ENCODE measurements around the gene TTYH3. TPM values are rescaled to one million over a fixed set of nuclear protein-coding genes. Genes with fewer than 3 reads are reported as not detected.

The TTYH3 gene
- total RNA-seq, 1 experiment from 2014 or later = 187 TPM

- Mint-ChIP-seq H3K27ac (ENCODE audit: unreplicated experiment) (no peak overlapping the region), H3K4me1 (ENCODE audit: low read depth, unreplicated experiment) (no peaks in the 10 kb centered on the region), H3K9me3 (ENCODE audit: low read depth, unreplicated experiment) (no peaks in the 10 kb centered on the region), H3K36me3 (ENCODE audit: insufficient read depth, unreplicated experiment) (peaks cover 30% of the 10 kb centered on the region), H3K4me3 (ENCODE audit: low read depth, unreplicated experiment) (no peak overlapping the region), H3K27me3 (ENCODE audit: unreplicated experiment) (no peaks in the 10 kb centered on the region)
- no peak for TF ChIP-seq CTCF (IDR thresholded peaks at IDR 0.05; ENCODE audit: unreplicated experiment)
- DNase-seq = no peak
- BruUV-seq (replicated peaks) = no TSS peak
- intact Hi-C loops (cut with micrococcal nuclease; ENCODE audit: unreplicated experiment) = no loop called here
- CTCF ChIA-PET = interaction anchor here (0.6 kb wide), 1 partner anchor 11 kb away, joined by 5 read pairs; no protein-coding TSS in a partner anchor
Measured at GRCh38 chr7:2640482-2640830, 8.7 kb downstream of the TTYH3 start.

- Mint-ChIP-seq H3K27ac (ENCODE audit: unreplicated experiment) (no peak overlapping the region), H3K4me1 (ENCODE audit: low read depth, unreplicated experiment) (no peaks in the 10 kb centered on the region), H3K36me3 (ENCODE audit: insufficient read depth, unreplicated experiment) (peaks cover 30% of the 10 kb centered on the region), H3K4me3 (ENCODE audit: low read depth, unreplicated experiment) (no peak overlapping the region), H3K27me3 (ENCODE audit: unreplicated experiment) (no peaks in the 10 kb centered on the region), H3K9me3 (ENCODE audit: low read depth, unreplicated experiment) (no peaks in the 10 kb centered on the region)
- BruUV-seq (replicated peaks) = no TSS peak
- CTCF ChIA-PET = interaction anchor here (0.6 kb wide), 1 partner anchor 10 kb away, joined by 5 read pairs; no protein-coding TSS in a partner anchor
- no peak for TF ChIP-seq CTCF (IDR thresholded peaks at IDR 0.05; ENCODE audit: unreplicated experiment)
- DNase-seq = no peak
- intact Hi-C loops (cut with micrococcal nuclease; ENCODE audit: unreplicated experiment) = no loop called here
Measured at GRCh38 chr7:2640846-2641316, 9.1 kb downstream of the TTYH3 start.

- no peak for TF ChIP-seq CTCF (IDR thresholded peaks at IDR 0.05; ENCODE audit: unreplicated experiment)
- peaks cover 30% of the 10 kb centered on the region for H3K36me3 Mint-ChIP-seq (ENCODE audit: insufficient read depth, unreplicated experiment)
- CTCF ChIA-PET = interaction anchor here (0.7 kb wide), 1 partner anchor 27 kb away, joined by 5 read pairs; no protein-coding TSS in a partner anchor
- no peaks in the 10 kb centered on the region for H3K4me1 Mint-ChIP-seq (ENCODE audit: low read depth, unreplicated experiment)
- no peaks in the 10 kb centered on the region for H3K27me3 Mint-ChIP-seq (ENCODE audit: unreplicated experiment)
- DNase-seq = no peak
- H3K27ac Mint-ChIP-seq (ENCODE audit: unreplicated experiment) = no peak overlapping the region
- no TSS peak for BruUV-seq (replicated peaks)
- H3K9me3 Mint-ChIP-seq (ENCODE audit: low read depth, unreplicated experiment) = no peaks in the 10 kb centered on the region
- intact Hi-C loops (cut with micrococcal nuclease; ENCODE audit: unreplicated experiment) = no loop called here
- no peak overlapping the region for H3K4me3 Mint-ChIP-seq (ENCODE audit: low read depth, unreplicated experiment)
Measured at GRCh38 chr7:2641406-2642393, 9.9 kb downstream of the TTYH3 start.

GRCh38 chr7:2643386-2644219 lies 11.8 kb downstream of the TTYH3 start:
- BruUV-seq (replicated peaks) = no TSS peak
- CTCF ChIA-PET = interaction anchor here (0.6 to 0.8 kb wide), 3 partner anchors 10 to 400 kb away, joined by 3 read pairs; partner anchors contain the start of gene CARD11
- H3K27ac Mint-ChIP-seq (ENCODE audit: unreplicated experiment) = no peak overlapping the region

More at GRCh38 chr7:2643386-2644219, 11.8 kb downstream of the TTYH3 start:
- DNase-seq = no peak
- Mint-ChIP-seq H3K4me1 (ENCODE audit: low read depth, unreplicated experiment) (no peaks in the 10 kb centered on the region), H3K9me3 (ENCODE audit: low read depth, unreplicated experiment) (no peaks in the 10 kb centered on the region), H3K4me3 (ENCODE audit: low read depth, unreplicated experiment) (no peak overlapping the region), H3K27me3 (ENCODE audit: unreplicated experiment) (no peaks in the 10 kb centered on the region), H3K36me3 (ENCODE audit: insufficient read depth, unreplicated experiment) (peaks cover 37% of the 10 kb centered on the region)
- TF ChIP-seq CTCF (IDR thresholded peaks at IDR 0.05; ENCODE audit: unreplicated experiment) = peak; percentile 18
- intact Hi-C loops (cut with micrococcal nuclease; ENCODE audit: unreplicated experiment) = no loop called here

Data from Calu3 (cell line).